ENCODE measurements around the gene C18orf32.
"Not testable (repeated sequence)": the region's sequence is repeated elsewhere in the genome, so short reads cannot be mapped to it uniquely, and the experiment has no call there.

The C18orf32 gene

GRCh38 chr18:49500201-49500921, 13.3 kb upstream of the C18orf32 start:
- DNase-seq, result no peak

GRCh38 chr18:49499046-49499637, 12.1 kb upstream of the C18orf32 start:
- DNase-seq, result no peak

GRCh38 chr18:49495480-49495879, 8.4 kb upstream of the C18orf32 start:
- DNase-seq, result no peak

GRCh38 chr18:49495076-49495475, 8.0 kb upstream of the C18orf32 start:
- DNase-seq, result no peak

GRCh38 chr18:49494660-49495059, 7.6 kb upstream of the C18orf32 start:
- DNase-seq, result no peak

GRCh38 chr18:49492694-49493033, 5.6 kb upstream of the C18orf32 start:
- no peak for DNase-seq

- DNase-seq, result peak; percentile 94
Observed at GRCh38 chr18:49491857-49492693, 5.0 kb upstream of the C18orf32 start, which contains the start of gene RPL17. Gene RPL17 (minus strand): TSS chr18:49492465.

- no peak for DNase-seq
Observed at GRCh38 chr18:49491534-49491856, 4.5 kb upstream of the C18orf32 start.

GRCh38 chr18:49490246-49490762, 3.3 kb upstream of the C18orf32 start:
- DNase-seq, result no peak

- no peak for DNase-seq
Observed at GRCh38 chr18:49487711-49488310, 777 bp upstream of the C18orf32 start.

- no peak for DNase-seq
Observed at GRCh38 chr18:49486606-49486952, 455 bp downstream of the C18orf32 start.

- no peak for DNase-seq
Observed at GRCh38 chr18:49486134-49486533, 900 bp downstream of the C18orf32 start.

GRCh38 chr18:49483198-49483597, 3.8 kb downstream of the C18orf32 start:
- DNase-seq, result no peak

- no peak for DNase-seq
Observed at GRCh38 chr18:49481907-49482306, 5.1 kb downstream of the C18orf32 start.

- no peak for DNase-seq
Observed at GRCh38 chr18:49481317-49481716, 5.7 kb downstream of the C18orf32 start.

- no peak for DNase-seq
Observed at GRCh38 chr18:49479381-49480137, 7.5 kb downstream of the C18orf32 start.

- DNase-seq, result no peak
Observed at GRCh38 chr18:49476664-49477411, 10.2 kb downstream of the C18orf32 start.

- DNase-seq, result not testable (repeated sequence)
Observed at GRCh38 chr18:49474935-49475334, 12.1 kb downstream of the C18orf32 start.

- no peak for DNase-seq
Observed at GRCh38 chr18:49473721-49474120, 13.3 kb downstream of the C18orf32 start.

GRCh38 chr18:49472459-49472858, 14.6 kb downstream of the C18orf32 start:
- DNase-seq, result no peak

GRCh38 chr18:49471532-49471931, 15.5 kb downstream of the C18orf32 start:
- no peak for DNase-seq

GRCh38 chr18:49467599-49467998, 19.4 kb downstream of the C18orf32 start:
- DNase-seq, result no peak

Measured in NCI-H1694 (cell line).